Activated naive CD4-positive, alpha-beta T cell treated with anti-CD3 and anti-CD28 coated beads for 36 hours (primary cell): ENCODE results near the gene MYH7B. TPM values are rescaled to one million over a fixed set of nuclear protein-coding genes. Genes with fewer than 3 reads are reported as not detected.
A peak's percentile ranks its signal among the peaks of the same experiment; 100 is the strongest.

Experiments
- CTCF ChIA-PET: fragments of 350-600 bp; sonication (Branson Sonifier 250); formaldehyde crosslinking; loops from one replicate; lab custom pipeline; 2021; ENCODE audit warnings: antibody characterized with exemption; lab: Charles Lee
- DNase-seq: peaks from one replicate; pipeline ENCODE4 v3.0.0-alpha.2; 2020
- H3K27ac Mint-ChIP-seq: one replicate; pipeline ENCODE4 v1.8.0; 2021; ENCODE audit warnings: mild to moderate bottlenecking, mixed read lengths
- H3K27me3 Mint-ChIP-seq: one replicate; pipeline ENCODE4 v1.8.0; 2021; ENCODE audit warnings: low read depth, mixed read lengths
- H3K36me3 Mint-ChIP-seq: one replicate; pipeline ENCODE4 v1.8.0; 2021; ENCODE audit warnings: low read depth, mixed read lengths
- H3K4me1 Mint-ChIP-seq: one replicate; pipeline ENCODE4 v1.8.0; 2021; ENCODE audit warnings: low read depth, mixed read lengths
- H3K4me3 Mint-ChIP-seq: one replicate; pipeline ENCODE4 v1.8.0; 2021; ENCODE audit warnings: mild to moderate bottlenecking, moderate library complexity, mixed read lengths
- H3K9me3 Mint-ChIP-seq: one replicate; pipeline ENCODE4 v1.8.0; 2021; ENCODE audit warnings: mixed read lengths
- intact Hi-C: fragments of 100-400 bp; cut with micrococcal nuclease; formaldehyde crosslinking; loops from one replicate; pipeline ENCODE4 v1.15.1; 2023
- total RNA-seq, 2 experiments: library from RNA; stranded (reverse); gene quantifications; one replicate each; pipeline ENCODE4 v1.2.3, GENCODE V29; 2021

The MYH7B gene
- total RNA-seq, 2 experiments from 2014 or later: 0.20 to 0.86 TPM

- H3K36me3 Mint-ChIP-seq: peaks cover 20% of the 10 kb centered on the region
- CTCF ChIA-PET: interaction anchor here (0.6 to 1.3 kb wide), 4 partner anchors 72 to 700 kb away, joined by 3 to 5 read pairs (median 3); partner anchors contain the start of gene ACSS2
- H3K27me3 Mint-ChIP-seq: no peaks in the 10 kb centered on the region
- no peak overlapping the region for H3K27ac Mint-ChIP-seq
- H3K4me3 Mint-ChIP-seq: no peak overlapping the region
- DNase-seq: no peak
- intact Hi-C loops: no loop called here
- H3K4me1 Mint-ChIP-seq: peaks cover 8% of the 10 kb centered on the region
- no peaks in the 10 kb centered on the region for H3K9me3 Mint-ChIP-seq
Observed at GRCh38 chr20:34948030-34948429, 7.6 kb upstream of the MYH7B start.

GRCh38 chr20:34949120-34949519 is 6.5 kb upstream of the MYH7B start:
- H3K27me3 Mint-ChIP-seq: no peaks in the 10 kb centered on the region
- no peak overlapping the region for H3K27ac Mint-ChIP-seq
- DNase-seq: no peak
- H3K9me3 Mint-ChIP-seq: no peaks in the 10 kb centered on the region
- CTCF ChIA-PET: interaction anchor here (0.6 to 1.2 kb wide), 5 partner anchors 21 to 770 kb away, joined by 3 to 6 read pairs (median 4); no protein-coding TSS in a partner anchor
- H3K36me3 Mint-ChIP-seq: peaks cover 18% of the 10 kb centered on the region
- H3K4me1 Mint-ChIP-seq: peaks cover 15% of the 10 kb centered on the region
- no peak overlapping the region for H3K4me3 Mint-ChIP-seq
- intact Hi-C loops: no loop called here

- DNase-seq: no peak
- H3K27me3 Mint-ChIP-seq: no peaks in the 10 kb centered on the region
- H3K36me3 Mint-ChIP-seq: peaks cover 16% of the 10 kb centered on the region
- intact Hi-C loops: no loop called here
- H3K4me3 Mint-ChIP-seq: no peak overlapping the region
- peaks cover 28% of the 10 kb centered on the region for H3K4me1 Mint-ChIP-seq
- CTCF ChIA-PET: interaction anchor here (0.6 to 3.1 kb wide), 2 partner anchors 20 to 77 kb away, joined by 3 to 17 read pairs; no protein-coding TSS in a partner anchor
- H3K9me3 Mint-ChIP-seq: no peaks in the 10 kb centered on the region
- H3K27ac Mint-ChIP-seq: no peak overlapping the region
Observed at GRCh38 chr20:34951252-34951651, 4.4 kb upstream of the MYH7B start.

GRCh38 chr20:34951652-34952051 is 4.0 kb upstream of the MYH7B start:
- no peak overlapping the region for H3K4me3 Mint-ChIP-seq
- no peaks in the 10 kb centered on the region for H3K9me3 Mint-ChIP-seq
- DNase-seq: no peak
- H3K4me1 Mint-ChIP-seq: peaks cover 30% of the 10 kb centered on the region
- H3K27me3 Mint-ChIP-seq: no peaks in the 10 kb centered on the region
- intact Hi-C loops: no loop called here
- no peak overlapping the region for H3K27ac Mint-ChIP-seq
- CTCF ChIA-PET: interaction anchor here (0.6 to 3.1 kb wide), 4 partner anchors 20 to 288 kb away, joined by 3 to 17 read pairs (median 6); partner anchors contain the start of gene GGT7
- H3K36me3 Mint-ChIP-seq: peaks cover 14% of the 10 kb centered on the region

DNA sequence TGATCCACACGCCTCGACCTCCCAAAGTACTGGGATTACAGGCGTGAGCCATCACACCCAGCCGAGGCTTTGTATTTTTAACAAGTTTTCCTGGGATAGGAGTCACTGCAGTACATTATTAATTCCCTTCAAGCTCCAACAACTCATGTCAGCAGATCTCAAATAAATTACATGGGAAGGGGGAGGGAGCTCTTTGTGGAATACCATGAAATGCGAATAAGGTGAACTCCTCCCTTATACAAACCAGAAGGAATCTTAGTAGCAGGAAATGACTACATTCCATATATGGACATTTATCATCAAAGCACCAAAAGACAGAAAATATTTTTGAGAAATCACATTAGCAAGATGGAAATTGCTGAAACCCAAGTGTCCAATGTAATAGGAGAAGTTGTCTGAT is 3.0 kb upstream of the MYH7B start:
- Mint-ChIP-seq H3K4me3 (no peak overlapping the region), H3K4me1 (peaks cover 30% of the 10 kb centered on the region), H3K9me3 (no peaks in the 10 kb centered on the region), H3K36me3 (peaks cover 13% of the 10 kb centered on the region), H3K27me3 (no peaks in the 10 kb centered on the region), H3K27ac (no peak overlapping the region)
- CTCF ChIA-PET: interaction anchor here (1.6 to 3.1 kb wide), 2 partner anchors 78 to 80 kb away, joined by 8 to 17 read pairs; partner anchors contain the start of gene GGT7
- intact Hi-C loops: no loop called here
- DNase-seq: no peak

DNA sequence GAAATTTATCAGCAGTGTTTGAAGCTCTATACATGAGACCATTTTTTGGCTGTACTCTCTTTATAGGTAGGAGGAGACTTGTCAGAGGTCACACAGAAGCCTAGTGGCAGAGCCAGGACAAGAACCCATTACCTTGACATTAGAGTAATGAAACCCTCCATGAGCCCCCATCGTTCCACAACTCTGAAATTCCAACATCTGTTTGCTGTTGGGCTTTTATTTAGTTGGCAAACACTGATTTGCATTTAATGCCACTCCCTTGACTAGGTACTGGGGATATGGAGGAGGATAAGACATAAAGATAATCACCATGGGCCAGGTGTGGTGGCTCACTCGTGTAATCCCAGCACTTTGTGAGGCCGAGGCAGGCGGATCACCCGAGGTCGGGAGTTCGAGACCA is 1.7 kb upstream of the MYH7B start:
- H3K4me3 Mint-ChIP-seq: no peak overlapping the region
- intact Hi-C loops: loop anchor here (2.0 kb wide), 1 partner anchor 35 kb away; no protein-coding TSS in a partner anchor
- no peak overlapping the region for H3K27ac Mint-ChIP-seq
- H3K27me3 Mint-ChIP-seq: no peaks in the 10 kb centered on the region
- DNase-seq: no peak
- CTCF ChIA-PET: interaction anchor here (0.7 to 6.5 kb wide), 3 partner anchors 21 to 79 kb away, joined by 3 to 122 read pairs (median 3); partner anchors contain the start of genes ACSS2 and GGT7
- H3K9me3 Mint-ChIP-seq: no peaks in the 10 kb centered on the region
- peaks cover 11% of the 10 kb centered on the region for H3K36me3 Mint-ChIP-seq
- H3K4me1 Mint-ChIP-seq: peaks cover 30% of the 10 kb centered on the region

DNA sequence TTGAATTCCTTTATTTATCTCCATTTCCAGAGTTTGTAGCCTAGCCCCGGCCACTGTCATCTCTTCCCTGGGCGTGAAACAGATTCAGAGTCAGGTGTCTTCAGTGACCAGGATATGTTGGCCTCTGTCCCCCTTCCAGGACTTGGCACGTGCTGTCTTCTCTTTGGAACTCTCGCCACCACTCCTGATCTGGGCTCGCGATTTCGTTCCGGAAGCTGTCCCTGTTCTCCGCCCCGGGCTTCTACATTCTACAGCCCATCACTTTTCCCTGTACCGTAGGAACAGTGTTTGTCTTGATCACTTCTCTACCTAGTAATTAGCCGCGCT is 801 bp upstream of the MYH7B start:
- Mint-ChIP-seq H3K4me3 (peak overlapping the region; percentile 98), H3K9me3 (no peaks in the 10 kb centered on the region), H3K27me3 (no peaks in the 10 kb centered on the region), H3K36me3 (peaks cover 8% of the 10 kb centered on the region), H3K27ac (peak overlapping the region; percentile 92), H3K4me1 (peaks cover 30% of the 10 kb centered on the region)
- intact Hi-C loops: loop anchor here (1.0 to 5.0 kb wide), 9 partner anchors 36 to 592 kb away; partner anchors contain the start of genes EDEM2, ITCH, MMP24OS and NCOA6
- CTCF ChIA-PET: interaction anchor here (1.5 to 6.5 kb wide), 5 partner anchors 10 to 122 kb away, joined by 4 to 122 read pairs (median 11); partner anchors contain the start of genes ACSS2 and GGT7
- DNase-seq: no peak

DNA sequence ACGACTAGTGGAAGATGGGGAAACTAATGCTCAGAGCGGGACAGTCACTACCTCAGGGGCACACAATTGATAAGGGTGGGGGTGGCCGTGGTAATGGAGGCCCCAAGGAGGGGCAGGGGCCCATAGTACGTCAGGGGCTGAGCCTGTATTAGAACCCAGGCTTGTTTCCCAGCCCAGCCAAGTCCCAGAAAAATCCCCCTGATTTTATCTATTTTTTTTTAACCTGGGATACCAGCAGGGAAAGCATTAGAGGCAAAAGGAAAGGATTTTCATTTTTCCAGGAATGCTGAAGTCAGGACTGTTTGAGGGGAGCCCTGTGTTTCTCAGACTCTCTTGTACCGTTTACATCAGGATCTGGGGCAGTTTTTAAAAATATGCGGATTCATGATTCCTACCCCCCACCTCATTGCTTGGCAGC is 382 bp downstream of the MYH7B start:
- Mint-ChIP-seq H3K27ac (peak overlapping the region; percentile 92), H3K9me3 (no peaks in the 10 kb centered on the region), H3K27me3 (no peaks in the 10 kb centered on the region), H3K4me1 (peaks cover 36% of the 10 kb centered on the region), H3K36me3 (peaks cover 5% of the 10 kb centered on the region), H3K4me3 (peak overlapping the region; percentile 98)
- DNase-seq: no peak
- intact Hi-C loops: loop anchor here (5.0 kb wide), 2 partner anchors 191 to 321 kb away; partner anchors contain the start of genes EDEM2 and MMP24OS
- CTCF ChIA-PET: interaction anchor here (0.6 to 6.5 kb wide), 12 partner anchors 11 to 139 kb away, joined by 3 to 122 read pairs (median 4); partner anchors contain the start of genes ACSS2 and GGT7

DNA sequence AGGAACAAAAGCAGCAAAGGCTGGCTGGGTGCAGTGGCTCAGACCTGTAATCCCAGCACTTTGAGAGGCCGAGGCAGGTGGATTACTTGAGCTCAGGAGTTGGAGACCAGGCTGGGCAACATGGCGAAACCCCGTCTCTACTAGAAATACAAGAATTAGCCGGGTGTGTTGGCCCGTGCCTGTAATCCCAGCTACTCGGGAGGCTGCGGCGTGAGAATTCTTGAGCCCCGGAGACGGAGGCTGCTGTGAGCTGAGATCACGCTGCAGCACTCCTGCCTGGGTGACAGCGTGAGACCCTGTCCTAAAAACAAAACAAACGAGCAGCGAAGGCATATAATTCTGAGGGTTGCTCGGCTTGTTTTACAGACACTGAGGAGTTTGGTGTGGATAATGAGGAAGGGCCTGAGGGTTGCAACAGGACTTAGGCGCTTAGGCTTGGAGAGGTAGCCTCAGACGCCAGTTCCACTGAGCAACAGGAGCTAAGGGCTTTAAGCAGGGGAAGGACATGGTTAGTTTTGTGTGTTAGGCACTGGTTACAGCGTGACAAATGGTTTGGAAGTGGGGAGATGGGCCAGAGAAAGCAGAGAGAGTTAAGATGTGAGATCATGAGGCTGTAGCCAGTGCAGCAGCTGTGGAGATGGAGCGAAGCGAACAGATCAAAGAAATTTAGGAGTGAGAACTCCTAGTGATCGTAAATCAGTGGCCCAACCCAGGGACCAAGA is 1.2 kb downstream of the MYH7B start:
- intact Hi-C loops: loop anchor here (5.0 kb wide), 2 partner anchors 190 to 320 kb away; partner anchors contain the start of genes EDEM2 and MMP24OS
- Mint-ChIP-seq H3K4me1 (peaks cover 36% of the 10 kb centered on the region), H3K9me3 (no peaks in the 10 kb centered on the region), H3K36me3 (peaks cover 5% of the 10 kb centered on the region), H3K4me3 (no peak overlapping the region), H3K27ac (no peak overlapping the region), H3K27me3 (no peaks in the 10 kb centered on the region)
- DNase-seq: no peak
- CTCF ChIA-PET: interaction anchor here (0.6 to 6.5 kb wide), 7 partner anchors 12 to 190 kb away, joined by 3 to 122 read pairs (median 3); partner anchors contain the start of genes ACSS2, EDEM2 and GGT7

DNA sequence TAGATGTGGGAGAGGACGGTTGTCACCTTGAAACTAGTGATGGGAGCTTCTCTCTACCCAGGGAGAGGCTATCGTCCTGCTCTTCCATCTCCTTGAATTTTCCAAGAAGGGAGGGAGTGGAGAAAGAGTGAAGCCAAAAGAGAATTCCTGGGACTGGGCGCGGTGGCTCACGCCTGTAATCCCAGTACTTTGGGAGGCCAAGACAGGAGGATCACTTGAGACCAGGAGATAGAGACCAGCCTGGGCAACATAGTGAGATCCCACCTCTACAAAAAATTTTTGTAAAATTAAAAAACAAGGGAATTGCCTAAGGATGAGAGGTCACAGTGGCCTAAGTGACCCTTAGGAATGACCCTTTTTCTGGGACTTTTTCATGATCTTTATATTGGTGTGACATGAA is 8.8 kb downstream of the MYH7B start:
- no peak overlapping the region for H3K4me3 Mint-ChIP-seq
- no peaks in the 10 kb centered on the region for H3K27me3 Mint-ChIP-seq
- peaks cover 6% of the 10 kb centered on the region for H3K4me1 Mint-ChIP-seq
- H3K27ac Mint-ChIP-seq: peak overlapping the region; percentile 37
- no peak for DNase-seq
- intact Hi-C loops: no loop called here
- H3K9me3 Mint-ChIP-seq: no peaks in the 10 kb centered on the region
- no peaks in the 10 kb centered on the region for H3K36me3 Mint-ChIP-seq
- CTCF ChIA-PET: interaction anchor here (3.8 kb wide), 1 partner anchor 90 kb away, joined by 29 read pairs; the partner anchor contains the start of gene GGT7

DNA sequence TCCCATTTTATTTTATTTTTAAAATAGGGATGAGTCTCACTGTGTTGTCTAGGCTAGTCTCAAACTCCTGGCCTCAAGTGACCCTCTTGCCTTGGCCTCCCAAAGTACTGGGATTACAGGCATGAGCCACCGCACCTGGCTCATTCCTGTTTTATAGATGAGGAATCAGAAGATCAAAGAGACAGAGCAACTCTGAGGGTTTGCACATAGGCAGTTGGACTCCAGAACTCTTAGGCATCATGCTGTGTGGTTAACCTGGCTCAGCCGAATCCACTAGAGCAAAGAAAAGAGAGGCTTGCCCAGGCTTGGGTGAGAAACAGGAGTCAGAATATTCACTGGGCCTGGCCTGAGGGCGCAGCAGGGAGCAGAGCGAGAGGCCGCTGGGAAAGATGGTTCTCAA is 9.4 kb downstream of the MYH7B start:
- intact Hi-C loops: no loop called here
- Mint-ChIP-seq H3K36me3 (no peaks in the 10 kb centered on the region), H3K4me3 (no peak overlapping the region), H3K9me3 (no peaks in the 10 kb centered on the region), H3K27me3 (no peaks in the 10 kb centered on the region), H3K27ac (no peak overlapping the region), H3K4me1 (peaks cover 6% of the 10 kb centered on the region)
- DNase-seq: no peak
- CTCF ChIA-PET: no interaction called here

DNA sequence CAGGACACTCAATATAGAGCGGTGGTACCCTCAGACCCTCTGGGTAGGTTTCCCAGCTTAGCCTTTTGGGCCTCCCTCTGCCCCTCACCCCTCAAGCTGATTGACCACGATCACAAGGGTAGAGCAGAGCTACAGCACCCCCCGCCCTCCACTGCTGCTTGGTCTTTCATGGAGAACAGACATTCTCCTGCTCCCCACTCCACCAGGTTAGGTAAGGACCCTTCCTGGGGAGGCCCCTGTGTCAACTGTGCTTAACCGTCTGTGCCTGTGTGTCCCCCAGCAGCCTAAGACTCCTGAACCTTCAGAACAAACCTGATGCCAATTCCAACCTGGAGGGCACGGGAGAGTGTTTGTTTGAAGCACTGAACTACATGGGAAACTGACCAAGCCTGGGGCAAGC is 11.8 kb downstream of the MYH7B start:
- CTCF ChIA-PET: no interaction called here
- H3K27me3 Mint-ChIP-seq: no peaks in the 10 kb centered on the region
- H3K27ac Mint-ChIP-seq: no peak overlapping the region
- H3K9me3 Mint-ChIP-seq: no peaks in the 10 kb centered on the region
- DNase-seq: no peak
- no peak overlapping the region for H3K4me3 Mint-ChIP-seq
- intact Hi-C loops: no loop called here
- no peaks in the 10 kb centered on the region for H3K36me3 Mint-ChIP-seq
- no peaks in the 10 kb centered on the region for H3K4me1 Mint-ChIP-seq
